Left colon (tissue), 2 donors: ENCODE results near the gene CPSF4L. TPM values are rescaled to one million over a fixed set of nuclear protein-coding genes. Genes with fewer than 3 reads are reported as not detected.

Experiments used
- ATAC-seq: fragments of 200-7000 bp; cut with Tn5 transposase; one replicate; pipeline ENCODE4 v1.9.1; 2020; ENCODE audit warnings: mild to moderate bottlenecking, moderate library complexity
- DNase-seq, 2 donors: peaks; one replicate each; pipeline ENCODE4 v3.0.0-alpha.2; 2020
- intact Hi-C, 2 donors: fragments of 100-400 bp; cut with DNase I in 1 of 2; cut with micrococcal nuclease in 1 of 2; formaldehyde crosslinking; loops; one replicate each; pipeline versions ENCODE4 v1.11.2 to v1.14.0; 2022; cut with DNase I, micrococcal nuclease
- total RNA-seq, 2 donors: library from RNA; stranded (reverse); fragmentation: NEBNext Ultra II Directional; extraction: Animal tissue kit (Norgen Biotek cat#: 25700); gene quantifications; one replicate each; pipeline ENCODE4 v1.2.1, GENCODE V29; 2021
- donor health status: DM: no; HTN: no; CAD: no.
- donor health status: DM: yes; HTN: yes; CAD: no.

The CPSF4L gene
- total RNA-seq, 2 donors from 2014 or later, result 0.20 TPM; not detected in 1

DNA sequence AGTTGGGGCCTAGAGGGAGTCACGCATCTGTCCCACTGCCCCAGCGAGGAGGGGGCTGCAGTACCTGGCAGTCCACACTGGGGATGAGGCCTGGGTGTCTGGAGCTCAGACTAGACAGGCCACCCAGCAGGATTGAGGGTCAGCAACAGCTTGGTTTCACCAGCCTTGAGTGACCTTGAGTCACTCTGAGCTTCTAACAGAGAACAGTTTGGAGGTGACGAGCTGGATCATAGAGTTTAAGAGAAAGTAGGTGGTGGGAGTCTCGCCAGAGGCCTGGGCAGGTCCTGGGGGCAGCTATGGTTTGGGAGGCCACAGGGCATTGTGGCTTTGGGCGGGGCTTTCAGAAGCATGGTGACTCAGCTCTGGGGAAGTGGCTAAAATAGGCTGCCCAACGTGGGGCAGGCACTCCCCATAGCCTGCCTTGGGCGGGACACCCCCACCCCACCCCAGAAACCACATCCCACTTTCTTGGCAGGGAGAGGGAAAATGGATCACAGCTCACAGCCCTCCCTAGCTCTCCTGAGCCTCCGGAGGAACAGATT, 29.7 kb upstream of the CPSF4L start:
- intact Hi-C loops, result no loop called here
- peak; percentile 58 to 72 for DNase-seq
- ATAC-seq, result peak; percentile 27

DNA sequence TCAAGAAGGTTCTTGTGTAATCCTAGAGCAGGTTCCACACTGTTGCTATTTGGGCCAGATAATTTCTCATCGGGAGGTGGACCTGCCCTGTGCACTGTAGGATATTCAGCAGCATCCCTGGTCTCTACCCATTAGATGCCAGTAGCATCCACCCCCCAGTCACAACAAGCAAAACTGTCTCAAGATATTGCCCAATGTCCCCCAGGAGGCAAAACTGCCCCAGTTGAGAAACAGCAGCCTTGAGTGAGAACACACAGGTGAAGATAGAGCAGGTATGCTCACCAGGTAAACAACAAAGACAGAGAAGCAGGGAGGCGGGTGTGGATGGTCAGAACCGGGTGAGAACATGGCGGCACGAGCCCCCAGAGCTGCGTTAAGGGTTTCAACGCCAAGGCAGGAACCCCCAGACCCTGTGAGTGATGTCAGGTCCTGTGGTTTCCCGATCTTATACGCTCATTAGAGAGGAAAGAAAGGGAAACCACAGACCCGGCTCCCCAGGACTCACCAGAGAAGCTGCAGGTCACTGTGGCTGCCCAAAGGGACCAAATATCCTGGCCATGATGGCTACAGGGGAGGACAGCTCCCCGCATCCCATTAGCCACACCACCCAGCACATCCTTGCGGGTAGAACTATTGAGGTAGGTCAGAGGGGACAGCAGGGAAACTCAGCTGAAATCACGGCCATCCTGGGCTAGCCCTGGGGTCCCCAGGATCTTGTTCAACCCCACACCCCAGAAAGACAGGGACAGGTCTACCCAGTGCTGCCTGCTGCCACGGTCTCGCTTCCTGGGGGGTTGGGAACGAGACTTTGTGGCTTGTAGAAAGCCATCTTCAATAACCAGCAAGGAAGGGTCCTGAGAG, 28.9 kb upstream of the CPSF4L start:
- intact Hi-C loops, result no loop called here
- ATAC-seq (no peak), DNase-seq (no peak)

DNA sequence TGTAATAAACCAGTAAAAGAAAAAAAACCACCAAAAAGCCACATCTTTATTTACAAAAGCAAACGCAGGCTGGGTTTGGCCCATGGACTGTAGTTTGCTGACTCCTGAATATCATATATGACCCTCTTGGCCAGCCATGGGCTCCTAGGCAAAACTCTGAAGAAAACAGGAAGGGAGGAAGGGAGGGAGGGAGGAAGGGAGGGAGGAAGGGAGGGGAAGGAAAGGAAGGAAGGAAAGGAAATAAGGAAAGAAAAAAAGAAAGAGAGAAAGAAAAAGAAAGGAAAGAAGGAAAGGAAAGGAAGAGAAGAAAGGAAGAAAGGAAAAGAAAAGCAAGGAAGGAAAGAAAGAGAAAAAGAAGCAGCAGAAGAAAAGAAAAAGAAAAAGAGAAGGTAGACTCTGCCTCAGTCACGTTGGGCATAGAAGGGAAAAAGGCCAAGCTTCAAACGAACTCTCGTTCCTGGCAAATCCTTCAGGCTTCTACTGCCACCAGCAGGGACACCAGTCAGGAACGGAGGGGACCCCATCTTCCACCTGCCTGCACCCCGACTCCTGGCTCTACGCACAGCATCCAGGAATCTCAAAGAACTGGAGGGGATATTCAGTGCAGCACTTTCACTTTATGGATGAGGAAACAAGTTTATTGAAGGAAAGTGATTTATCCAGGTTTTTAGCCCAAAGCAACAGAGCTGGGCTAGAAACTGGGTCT, 28.0 kb upstream of the CPSF4L start:
- intact Hi-C loops, result no loop called here
- DNase-seq, result no peak
- peak; percentile 8 for ATAC-seq

DNA sequence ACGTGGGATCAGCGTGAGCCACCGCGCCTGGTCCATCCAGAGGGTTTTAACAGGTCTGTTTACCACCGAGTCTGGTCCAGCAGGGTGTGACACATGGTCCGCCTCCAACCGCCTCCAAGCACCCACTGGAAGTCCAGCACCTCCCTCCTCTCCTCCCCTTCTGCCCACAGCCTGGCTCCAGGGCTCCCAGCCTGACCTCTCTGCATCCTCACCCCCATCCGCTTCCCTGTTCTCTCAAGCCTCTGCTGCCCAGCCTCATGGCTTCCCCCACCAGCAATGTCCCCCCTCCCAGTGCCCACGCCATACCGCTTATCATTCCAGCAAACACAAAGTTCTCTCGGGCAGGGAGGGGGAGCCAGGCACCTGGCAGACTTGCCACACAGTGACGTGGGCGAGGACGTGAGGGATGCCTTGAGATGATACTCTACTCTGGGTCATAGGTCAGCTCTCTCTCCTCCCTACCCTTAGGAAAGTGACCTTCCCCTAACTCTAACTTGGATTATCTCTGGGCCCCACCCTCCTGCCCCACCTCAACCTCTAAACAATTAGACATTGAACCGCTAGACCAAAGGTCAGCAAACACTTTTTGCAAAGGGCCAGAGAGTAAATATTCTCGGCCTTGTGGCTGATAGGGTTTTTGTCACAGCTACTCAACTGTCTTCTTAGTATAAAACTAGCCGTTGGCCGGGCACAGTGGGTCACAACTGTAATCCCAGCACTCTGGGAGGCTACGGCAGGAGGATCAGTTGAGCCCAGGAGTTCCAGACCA, 27.0 kb upstream of the CPSF4L start:
- intact Hi-C loops, result no loop called here
- DNase-seq, result peak; percentile 77 to 78
- ATAC-seq, result peak; percentile 86

DNA sequence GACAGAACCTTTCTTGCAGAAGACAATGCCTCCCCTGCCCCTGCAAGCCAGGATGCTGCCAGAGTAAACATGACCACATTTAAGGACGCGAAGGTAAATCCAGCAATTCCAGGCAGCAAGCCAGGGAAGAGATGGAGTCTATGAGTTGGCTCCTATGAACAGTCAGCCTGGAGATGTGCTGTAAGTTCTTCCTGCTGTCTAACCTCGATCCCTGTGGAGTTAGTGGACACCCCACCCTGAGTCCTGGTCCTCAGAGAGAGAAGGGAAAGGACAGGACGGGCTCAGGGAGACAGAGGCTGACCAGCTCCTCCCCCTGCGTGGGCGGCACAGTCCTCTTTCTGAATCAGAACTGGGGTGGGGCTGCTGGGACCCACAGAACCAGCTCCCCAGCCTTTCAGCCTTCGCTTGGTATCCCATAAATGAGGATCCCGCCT, 25.2 kb upstream of the CPSF4L start:
- ATAC-seq (no peak), DNase-seq (no peak)
- intact Hi-C loops, result no loop called here

DNA sequence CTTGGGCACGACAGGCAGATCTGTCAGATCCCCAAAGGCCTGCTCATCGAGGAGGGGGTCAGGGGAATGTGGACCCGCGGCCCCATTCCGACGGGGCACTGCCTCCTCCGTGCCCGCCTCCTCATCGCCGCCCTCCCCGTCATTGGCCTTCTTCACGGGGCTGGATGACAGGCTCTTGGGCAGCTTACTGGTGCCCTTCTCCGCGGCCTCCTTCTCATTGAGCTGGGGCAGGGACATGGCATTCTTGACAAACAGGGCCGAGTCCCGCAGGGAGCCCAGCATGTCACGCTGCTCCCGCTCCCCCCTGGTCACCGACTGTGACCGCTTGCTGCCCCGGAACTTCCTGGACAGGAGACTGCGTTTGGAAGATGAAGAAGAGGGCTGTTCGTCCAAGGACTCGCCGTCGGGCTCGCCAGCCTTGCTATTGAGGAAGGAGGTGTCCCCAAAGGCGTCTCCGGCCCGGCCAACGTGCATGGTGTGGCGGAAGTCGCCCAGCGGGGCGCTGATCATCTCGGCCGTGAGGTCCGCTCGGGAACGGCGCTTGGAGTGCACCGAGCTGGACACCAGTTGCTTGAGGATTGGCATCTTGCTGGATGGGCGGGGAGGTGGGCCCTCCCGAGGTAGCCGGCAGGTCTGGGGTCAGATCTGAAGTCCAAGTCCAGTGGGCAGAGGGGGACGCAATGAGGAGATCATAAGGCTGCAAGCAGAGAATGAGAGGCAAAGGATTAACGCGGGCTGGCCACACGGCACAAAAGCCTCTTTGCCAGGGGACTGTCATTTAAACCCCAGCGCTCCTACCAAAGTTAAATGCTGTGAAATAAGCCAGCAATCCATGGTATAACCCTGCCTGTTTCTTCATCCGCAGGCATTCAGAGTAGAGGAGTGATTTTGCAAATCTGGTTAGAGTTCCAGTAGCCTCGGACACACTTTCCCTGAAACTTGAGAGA, 24.5 kb upstream of the CPSF4L start:
- no peak for ATAC-seq
- no peak for DNase-seq
- intact Hi-C loops, result no loop called here

DNA sequence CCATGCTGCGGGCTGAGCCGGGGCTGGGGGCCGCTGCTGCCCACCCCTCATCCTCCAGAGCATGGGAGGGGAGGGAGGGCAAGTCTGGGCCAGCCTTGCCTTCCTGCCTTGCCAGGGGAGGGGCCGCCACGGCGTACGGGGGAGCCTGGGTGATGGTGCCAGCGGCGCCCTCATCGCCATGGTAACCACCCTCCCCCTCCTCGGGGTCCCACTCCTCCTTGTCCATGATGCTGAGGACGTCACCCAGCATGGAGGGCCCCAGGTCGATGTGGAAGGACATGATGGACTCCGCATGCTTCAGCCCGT, 23.9 kb upstream of the CPSF4L start:
- intact Hi-C loops, result no loop called here
- no peak for DNase-seq
- ATAC-seq, result no peak

DNA sequence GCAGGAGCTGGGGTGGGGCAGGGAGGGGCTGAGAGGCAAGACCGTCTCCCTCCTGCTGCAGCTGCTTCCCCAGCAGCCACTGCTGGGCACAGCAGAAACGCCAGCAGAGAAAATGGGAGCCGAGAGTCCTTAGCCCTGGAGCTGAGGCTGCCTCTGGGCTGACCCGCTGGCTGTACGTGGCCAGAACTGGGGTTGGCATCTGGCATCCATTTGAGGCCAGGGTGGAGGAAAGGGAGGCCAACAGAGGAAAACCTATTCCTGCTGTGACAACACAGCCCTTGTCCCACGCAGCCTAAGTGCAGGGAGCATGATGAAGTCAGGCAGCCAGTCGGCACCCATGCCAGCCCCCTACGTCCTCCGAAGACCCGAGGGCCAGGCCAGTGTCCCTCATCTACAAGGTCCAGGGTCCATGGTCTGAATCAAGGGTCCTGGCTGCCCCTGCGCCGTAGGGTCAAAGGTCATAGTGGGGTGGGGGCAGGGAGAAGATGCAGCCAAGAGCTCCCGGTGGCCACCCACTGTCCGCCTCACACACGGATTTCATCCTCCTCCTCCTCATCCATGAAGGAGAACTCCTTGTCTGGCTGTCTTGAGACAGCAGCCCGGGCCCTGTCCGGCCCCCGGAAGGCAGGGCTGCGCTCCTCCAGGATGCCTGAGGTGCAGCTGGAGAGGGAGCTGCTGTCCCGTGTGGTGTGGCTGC, 23.4 kb upstream of the CPSF4L start:
- no peak for ATAC-seq
- intact Hi-C loops, result no loop called here
- DNase-seq, result no peak

DNA sequence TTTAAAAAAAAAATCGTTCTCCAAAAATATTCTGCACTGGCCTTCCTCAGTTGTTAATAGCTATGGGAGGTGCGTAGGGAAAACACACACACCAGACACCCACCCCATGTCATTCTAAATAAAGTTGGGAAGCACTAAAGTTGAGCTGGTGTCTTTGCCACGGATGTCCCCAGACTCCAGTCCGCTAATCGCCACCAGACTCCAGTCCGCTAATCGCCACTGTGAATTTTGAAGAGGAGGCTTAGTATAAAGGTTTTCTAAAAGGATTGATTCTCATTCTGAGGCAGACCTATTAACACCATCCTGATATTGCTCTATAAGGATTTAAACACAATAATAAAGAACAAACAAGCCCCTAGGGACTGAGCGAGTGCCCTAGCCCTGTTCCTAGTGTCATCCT, 22.7 kb upstream of the CPSF4L start:
- intact Hi-C loops, result no loop called here
- DNase-seq (no peak), ATAC-seq (no peak)

DNA sequence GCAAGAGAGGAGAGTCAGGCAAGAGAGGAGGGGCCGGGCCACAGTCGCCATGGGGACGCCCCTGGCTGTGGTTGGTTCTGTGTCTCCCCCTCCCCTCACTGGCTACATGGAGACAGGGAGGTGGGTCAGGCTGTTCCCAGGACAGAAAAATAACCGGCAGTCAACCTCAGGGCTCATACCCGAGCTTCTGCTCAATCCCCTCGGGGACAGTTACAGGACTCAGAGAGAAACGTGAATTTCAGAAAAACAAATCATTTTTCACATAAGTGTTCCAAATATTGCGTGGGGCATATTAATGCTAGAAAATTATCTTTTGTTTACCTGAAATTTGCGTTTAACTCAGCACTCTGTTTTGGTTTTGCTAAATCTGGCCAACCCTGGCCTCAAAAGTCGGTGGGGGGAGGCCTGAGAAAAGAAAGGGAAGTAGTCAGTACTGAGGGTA, 22.2 kb upstream of the CPSF4L start:
- ATAC-seq (no peak), DNase-seq (no peak)
- intact Hi-C loops, result no loop called here

DNA sequence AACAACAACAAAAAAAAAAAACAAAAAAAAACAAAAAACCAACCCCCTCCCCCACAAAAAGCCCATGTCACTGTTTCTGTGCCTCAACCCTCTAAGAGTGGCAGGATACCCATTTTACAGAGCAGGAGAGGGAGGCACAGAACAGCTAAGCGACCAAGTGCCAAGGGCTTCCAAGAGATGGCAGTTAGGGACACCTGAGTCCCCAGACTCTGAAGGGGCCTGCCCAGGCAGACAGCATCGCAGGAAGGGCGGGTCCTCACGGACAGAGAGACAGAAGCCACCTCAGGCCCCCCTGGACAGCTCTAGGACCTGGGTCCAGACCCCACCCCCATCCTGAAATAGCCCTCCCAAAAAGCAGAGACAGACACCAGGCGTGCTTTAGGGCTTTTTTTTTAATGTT, 21.6 kb upstream of the CPSF4L start:
- DNase-seq (no peak), ATAC-seq (no peak)
- intact Hi-C loops, result no loop called here

DNA sequence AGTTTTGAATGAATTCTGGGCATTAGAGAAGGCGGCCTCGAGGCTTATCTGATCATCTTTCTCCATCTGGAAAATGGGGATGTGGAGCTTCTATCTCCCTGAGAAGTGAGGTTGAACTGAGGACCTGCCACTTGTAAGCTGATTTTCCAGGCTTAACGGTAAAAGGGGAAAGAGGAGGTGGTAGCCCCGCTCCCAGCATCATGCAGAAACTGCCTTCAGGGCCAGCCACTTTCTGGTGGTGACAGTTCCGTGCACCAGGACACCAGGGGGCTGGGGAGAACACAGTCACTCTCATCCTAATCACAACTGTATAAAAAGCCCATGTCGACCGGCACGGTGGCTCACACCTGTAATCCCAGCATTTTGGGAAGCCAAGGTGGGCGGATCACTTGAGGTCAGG, 20.9 kb upstream of the CPSF4L start:
- intact Hi-C loops, result no loop called here
- ATAC-seq (no peak), DNase-seq (no peak)

DNA sequence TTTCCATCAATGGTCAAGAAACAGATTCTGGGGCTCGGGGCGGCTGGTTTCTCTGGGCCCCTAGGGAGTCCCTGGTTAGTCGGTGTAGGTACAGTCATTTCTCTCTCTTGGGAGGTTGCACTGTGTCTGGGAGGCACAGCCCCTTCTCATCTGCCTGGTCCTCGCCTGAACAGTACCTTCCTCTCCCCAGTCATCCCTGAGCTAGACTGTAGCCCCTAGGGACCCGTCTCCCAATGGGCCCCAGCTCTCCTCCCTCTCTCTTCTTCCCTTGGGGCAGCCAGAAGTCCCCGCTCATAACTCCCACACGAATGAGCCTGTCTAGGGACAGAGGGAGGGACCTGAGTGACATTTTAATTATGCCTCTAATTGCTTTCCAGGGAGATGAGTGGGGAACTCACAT, 20.2 kb upstream of the CPSF4L start:
- ATAC-seq (no peak), DNase-seq (no peak)
- intact Hi-C loops, result no loop called here

DNA sequence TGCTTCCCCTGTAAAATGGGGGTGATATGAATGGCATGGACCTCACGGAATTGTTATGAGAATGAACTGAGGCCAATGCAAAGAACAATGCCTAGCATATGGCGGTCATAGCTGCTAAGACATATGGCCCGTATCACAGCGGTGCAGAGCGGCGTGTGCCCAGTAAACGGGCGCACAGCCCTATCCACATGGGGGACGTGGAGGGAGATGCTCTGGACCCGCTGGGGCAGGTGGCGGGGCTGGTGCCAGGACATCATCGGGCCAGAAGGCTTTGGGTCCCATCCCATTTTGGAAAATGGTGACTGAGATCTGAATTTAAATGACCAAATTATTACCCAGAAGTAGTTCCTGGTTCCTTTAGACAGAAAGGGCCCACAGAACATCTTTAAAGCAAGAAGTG, 18.5 kb upstream of the CPSF4L start:
- intact Hi-C loops, result no loop called here
- DNase-seq, result no peak
- no peak for ATAC-seq

DNA sequence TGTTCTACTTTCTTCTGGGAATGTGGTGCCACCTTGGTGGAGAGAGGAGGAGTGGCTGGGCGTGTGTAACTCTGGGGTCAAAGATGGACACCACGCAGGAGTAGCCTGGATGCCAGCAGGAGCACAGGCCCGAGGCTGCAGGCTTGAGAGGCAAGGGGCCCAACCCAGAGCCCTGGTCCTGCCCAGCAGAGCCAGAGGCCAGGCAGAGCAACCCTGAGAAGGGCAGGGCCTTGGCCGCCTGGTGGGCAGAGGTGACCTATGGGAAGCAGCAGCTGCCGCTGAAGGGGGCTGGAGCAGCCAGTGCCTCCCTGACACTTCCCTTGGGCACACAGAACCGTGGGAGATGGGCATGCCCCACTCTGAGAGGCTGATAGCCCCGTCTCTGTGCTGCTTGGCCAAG, 18.0 kb upstream of the CPSF4L start:
- no peak for DNase-seq
- intact Hi-C loops, result no loop called here
- peak; percentile 49 for ATAC-seq

DNA sequence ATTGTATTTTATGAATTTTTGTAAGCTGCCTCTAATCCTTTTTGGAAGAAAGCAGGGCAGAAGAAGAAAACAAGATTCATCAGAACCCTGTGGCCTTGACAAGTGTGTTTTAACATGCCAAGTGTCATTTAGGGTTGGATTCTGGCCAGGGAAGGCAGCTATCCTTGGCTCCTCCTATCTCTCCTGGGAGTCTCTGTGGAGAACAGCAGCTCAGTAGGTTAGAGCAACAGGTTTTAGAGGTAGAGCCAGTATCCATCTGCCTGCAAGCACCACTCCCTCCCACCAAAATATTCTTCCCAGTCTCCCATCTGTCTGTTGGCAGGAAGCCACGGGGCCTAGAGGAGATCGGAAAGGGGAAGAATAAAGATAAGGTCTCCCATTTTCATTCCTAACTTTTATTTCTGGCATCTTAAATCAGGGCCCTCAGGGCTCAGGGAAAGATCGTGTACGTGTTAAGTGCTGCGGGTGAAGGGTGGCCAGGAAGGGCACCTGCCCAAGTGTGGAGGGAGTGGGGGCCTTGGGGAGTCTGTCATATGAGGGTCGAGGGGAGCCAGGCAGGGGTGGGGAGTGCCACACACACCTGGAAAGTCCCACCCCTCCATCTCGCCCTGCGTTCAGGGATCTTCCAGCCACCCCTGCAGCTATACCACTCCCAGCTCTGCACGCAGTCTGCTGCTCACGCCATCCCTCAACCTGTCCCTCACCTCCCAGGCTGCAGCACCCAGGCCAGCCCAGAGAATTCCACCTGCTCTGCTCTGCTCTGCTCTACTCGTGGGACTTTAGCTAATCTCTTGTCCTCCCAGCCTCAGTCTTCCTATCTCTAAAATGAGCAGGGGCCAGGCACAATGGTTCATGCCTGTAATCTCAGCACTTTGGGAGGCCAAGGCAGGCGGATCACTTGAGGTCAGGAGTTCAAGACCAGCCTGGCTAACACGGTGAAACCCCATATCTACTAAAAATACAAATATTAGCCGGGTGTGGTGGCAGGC, 17.1 kb upstream of the CPSF4L start:
- DNase-seq, result peak; percentile 61 to 68
- intact Hi-C loops, result no loop called here
- ATAC-seq, result peak; percentile 85

DNA sequence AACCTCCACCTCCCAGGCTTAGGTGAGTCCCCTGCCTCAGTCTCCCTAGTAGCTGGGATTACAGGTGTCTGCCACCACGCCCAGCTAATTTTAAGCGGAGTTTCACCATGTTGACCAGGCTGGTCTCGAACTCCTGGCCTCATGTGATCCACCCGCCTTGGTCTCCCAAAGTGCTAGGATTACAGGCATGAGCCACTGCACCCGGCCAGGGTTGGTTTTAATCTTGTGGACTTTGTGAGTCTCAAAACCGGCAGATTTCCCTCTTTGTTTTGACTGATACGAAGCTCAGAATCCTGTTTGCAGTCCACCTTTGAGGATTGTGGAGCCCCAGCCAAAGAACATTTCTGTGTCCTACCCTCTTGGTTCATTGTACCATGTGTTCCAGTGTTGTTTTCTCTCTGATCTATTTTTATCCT, 16.4 kb upstream of the CPSF4L start:
- no peak for DNase-seq
- intact Hi-C loops, result no loop called here
- peak; percentile 12 for ATAC-seq
